Measurements from ENCODE around the gene ELMO1. TPM values are rescaled to one million over a fixed set of nuclear protein-coding genes. Genes with fewer than 3 reads are reported as not detected.

Gene ELMO1
- total and polyA plus RNA-seq, 12 donors, result 7.5 to 46.8 (median 14.9) TPM

- H3K36me3 ChIP-seq (replicated peaks in 1 of 2), result no peaks in the 10 kb centered on the region
- no peaks in the 10 kb centered on the region for H3K9me3 ChIP-seq (replicated peaks in 1 of 3)
- no peak overlapping the region for H3K4me3 ChIP-seq
- DNase-seq, result no peak
- intact Hi-C loops (cut with DNase I), result no loop called here
- WGBS, 4 donors, result 48 to 70% (median 64%) methylated on average over 4 of the region's 4 CpGs
- no peaks in the 10 kb centered on the region for H3K4me1 ChIP-seq (replicated peaks in 1 of 2)
- TF ChIP-seq POLR2A (IDR thresholded peaks at IDR 0.05), result no peak
- TF ChIP-seq CTCF (IDR thresholded peaks at IDR 0.05), result no peak
- no peak overlapping the region for H3K27ac ChIP-seq
- no peaks in the 10 kb centered on the region for H3K27me3 ChIP-seq
Measured at GRCh38 chr7:37056234-37056912, 392.3 kb downstream of the ELMO1 start.

GRCh38 chr7:37054624-37055241, 393.9 kb downstream of the ELMO1 start:
- H3K4me3 ChIP-seq, result no peak overlapping the region
- intact Hi-C loops (cut with DNase I), result no loop called here
- H3K9me3 ChIP-seq (replicated peaks in 1 of 3), result no peaks in the 10 kb centered on the region
- 66 to 86% (median 83%) methylated on average over 2 of the region's 2 CpGs for WGBS, 4 donors
- DNase-seq, result no peak
- H3K27ac ChIP-seq, result no peak overlapping the region
- no peaks in the 10 kb centered on the region for H3K4me1 ChIP-seq (replicated peaks in 1 of 2)
- H3K27me3 ChIP-seq, result no peaks in the 10 kb centered on the region
- H3K36me3 ChIP-seq (replicated peaks in 1 of 2), result no peaks in the 10 kb centered on the region
- TF ChIP-seq CTCF (IDR thresholded peaks at IDR 0.05), result no peak
- TF ChIP-seq POLR2A (IDR thresholded peaks at IDR 0.05), result no peak

- Histone ChIP-seq H3K4me1 (replicated peaks in 1 of 2) (no peaks in the 10 kb centered on the region), H3K27me3 (no peaks in the 10 kb centered on the region), H3K36me3 (replicated peaks in 1 of 2) (no peaks in the 10 kb centered on the region), H3K27ac (no peak overlapping the region), H3K9me3 (replicated peaks in 1 of 3) (no peaks in the 10 kb centered on the region), H3K4me3 (no peak overlapping the region)
- no peak for TF ChIP-seq CTCF (IDR thresholded peaks at IDR 0.05)
- TF ChIP-seq POLR2A (IDR thresholded peaks at IDR 0.05), result no peak
- intact Hi-C loops (cut with DNase I), result no loop called here
- 17 to 35% (median 30%) methylated on average over 3 of the region's 3 CpGs for WGBS, 4 donors
- DNase-seq, result peak in 5 of 7 donors; percentile 4 to 32 (median 28)
Measured at GRCh38 chr7:37052705-37053104, 396.0 kb downstream of the ELMO1 start.

- intact Hi-C loops (cut with DNase I), result no loop called here
- Histone ChIP-seq H3K9me3 (replicated peaks in 1 of 3) (no peaks in the 10 kb centered on the region), H3K4me3 (no peak overlapping the region), H3K27me3 (no peaks in the 10 kb centered on the region), H3K4me1 (replicated peaks in 1 of 2) (peaks cover 0 to 5% of the 10 kb centered on the region in 2 donors), H3K27ac (no peak overlapping the region), H3K36me3 (replicated peaks in 1 of 2) (no peaks in the 10 kb centered on the region)
- TF ChIP-seq POLR2A (IDR thresholded peaks at IDR 0.05) (no peak), CTCF (IDR thresholded peaks at IDR 0.05) (no peak)
- no peak for DNase-seq
- WGBS, 4 donors, result 85 to 90% (median 89%) methylated on average over 1 of the region's 1 CpG
Measured at GRCh38 chr7:37050801-37051200, 397.9 kb downstream of the ELMO1 start.

Data from adrenal gland (tissue), 12 donors.